ENCODE results near the gene SMLR1.

Gene SMLR1

DNA sequence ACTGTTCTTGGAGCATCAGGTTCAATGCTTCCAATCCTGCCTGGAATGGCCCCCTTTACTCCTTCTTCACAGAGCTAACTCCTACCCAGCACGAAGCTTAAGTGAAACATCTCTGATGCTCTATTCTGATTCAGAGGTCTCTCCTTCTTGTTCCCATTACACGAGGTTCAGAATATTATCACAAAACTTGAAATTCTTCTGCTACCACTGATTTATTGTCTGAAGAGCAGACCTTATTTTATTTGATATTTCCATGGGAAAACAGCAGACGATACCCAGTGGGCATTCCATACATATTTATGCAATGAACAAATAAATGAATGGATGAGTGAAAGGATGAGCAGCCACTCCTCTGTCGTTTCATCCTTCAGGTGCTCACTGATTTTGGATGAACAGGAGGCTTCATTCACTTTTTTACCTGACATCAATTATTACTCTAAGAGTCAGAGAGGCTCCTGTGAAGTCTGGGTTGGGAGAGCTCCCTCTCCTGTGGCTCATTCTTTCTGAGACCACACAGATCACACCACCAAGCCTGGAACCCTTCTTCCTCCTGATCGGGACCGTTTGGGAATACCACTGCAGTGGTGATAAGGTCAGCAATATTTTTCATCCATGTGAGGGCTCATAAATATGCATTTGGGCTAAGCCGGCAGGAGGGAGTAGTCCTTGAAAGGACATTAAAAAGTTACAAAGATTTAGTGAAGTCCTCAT lies 25.8 kb downstream of the SMLR1 start:
- no peak for DNase-seq (ENCODE audit: low spot score)

DNA sequence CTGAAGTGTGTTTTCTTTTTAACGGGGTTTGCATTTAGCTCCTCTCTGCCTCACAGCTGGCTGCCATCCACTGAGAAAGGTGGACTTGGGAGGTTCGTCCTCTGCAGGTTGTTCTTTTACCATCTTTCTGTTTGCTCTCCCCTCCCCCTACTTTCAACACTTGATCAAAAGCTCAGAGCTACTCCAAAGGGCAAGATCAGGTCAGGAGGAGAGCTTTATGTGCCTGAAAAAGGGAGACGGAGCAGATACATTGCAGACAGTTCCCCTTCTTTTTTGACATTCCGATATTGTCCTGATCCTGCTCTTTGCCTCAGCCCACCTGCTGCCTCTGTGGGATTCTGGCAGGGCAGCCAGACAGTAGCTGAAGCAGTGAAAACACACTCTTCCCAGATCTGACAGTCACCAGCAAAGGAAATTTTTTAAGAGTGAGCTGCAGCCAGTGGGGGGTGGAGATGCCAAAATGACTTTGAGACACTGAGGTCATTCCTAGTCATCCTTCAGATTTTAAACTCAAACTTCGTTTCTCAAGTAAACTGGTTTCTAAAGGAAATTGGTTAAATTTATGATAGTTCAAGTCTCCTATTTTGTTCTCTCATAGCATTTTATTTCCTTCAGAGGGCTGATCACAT lies 26.5 kb downstream of the SMLR1 start:
- no peak for DNase-seq (ENCODE audit: low spot score)

DNA sequence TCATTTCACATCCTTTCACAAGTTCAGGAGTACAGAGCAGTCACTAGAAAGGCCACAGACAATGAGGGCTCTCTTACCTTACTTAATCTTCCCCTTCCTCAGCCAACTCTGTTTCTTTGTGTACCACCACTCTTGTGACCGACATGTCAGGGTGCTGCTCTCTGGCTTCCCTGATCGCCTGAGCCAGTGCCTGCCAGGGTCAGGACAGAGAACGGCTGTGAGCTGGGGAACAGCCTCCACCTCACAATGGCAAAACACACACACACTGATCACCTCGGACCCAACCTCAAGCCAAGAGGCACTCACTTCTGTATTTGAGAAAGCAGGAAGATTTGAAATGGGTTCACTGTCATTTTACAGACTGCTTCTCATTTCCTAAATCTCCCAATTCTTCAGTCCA lies 30.8 kb downstream of the SMLR1 start:
- no peak for DNase-seq (ENCODE audit: low spot score)

DNA sequence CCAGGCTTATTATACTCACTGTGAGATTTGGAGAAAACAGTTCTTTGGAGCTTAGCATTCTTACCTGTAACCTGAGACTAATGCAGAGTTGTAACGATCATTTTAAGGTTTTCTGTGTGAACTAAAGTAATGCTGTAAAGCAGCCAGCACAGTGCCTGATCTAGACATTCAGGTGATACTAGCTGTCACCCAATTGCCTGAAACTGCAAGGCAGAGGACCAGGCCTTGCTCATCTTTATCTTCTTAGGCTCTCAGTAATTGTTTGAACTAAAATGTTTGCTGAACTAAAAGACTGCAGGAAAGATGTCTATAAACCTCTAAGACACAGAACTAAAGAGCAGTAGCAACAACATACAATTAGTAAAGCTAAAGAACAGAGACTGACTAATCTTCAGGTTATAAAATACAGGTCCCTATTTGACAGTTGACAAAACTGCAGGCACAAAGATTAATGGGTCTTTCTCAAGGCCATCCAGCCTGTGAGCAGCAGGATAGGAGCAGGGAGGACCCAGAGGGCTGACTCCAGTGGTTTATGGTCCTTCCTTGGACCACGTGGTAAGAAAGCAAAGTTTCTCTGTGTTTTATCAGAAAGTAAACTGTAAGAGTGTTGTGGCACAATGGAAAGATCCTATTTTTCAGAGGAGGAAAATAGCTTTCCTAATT lies 31.4 kb downstream of the SMLR1 start:
- no peak for DNase-seq (ENCODE audit: low spot score)

DNA sequence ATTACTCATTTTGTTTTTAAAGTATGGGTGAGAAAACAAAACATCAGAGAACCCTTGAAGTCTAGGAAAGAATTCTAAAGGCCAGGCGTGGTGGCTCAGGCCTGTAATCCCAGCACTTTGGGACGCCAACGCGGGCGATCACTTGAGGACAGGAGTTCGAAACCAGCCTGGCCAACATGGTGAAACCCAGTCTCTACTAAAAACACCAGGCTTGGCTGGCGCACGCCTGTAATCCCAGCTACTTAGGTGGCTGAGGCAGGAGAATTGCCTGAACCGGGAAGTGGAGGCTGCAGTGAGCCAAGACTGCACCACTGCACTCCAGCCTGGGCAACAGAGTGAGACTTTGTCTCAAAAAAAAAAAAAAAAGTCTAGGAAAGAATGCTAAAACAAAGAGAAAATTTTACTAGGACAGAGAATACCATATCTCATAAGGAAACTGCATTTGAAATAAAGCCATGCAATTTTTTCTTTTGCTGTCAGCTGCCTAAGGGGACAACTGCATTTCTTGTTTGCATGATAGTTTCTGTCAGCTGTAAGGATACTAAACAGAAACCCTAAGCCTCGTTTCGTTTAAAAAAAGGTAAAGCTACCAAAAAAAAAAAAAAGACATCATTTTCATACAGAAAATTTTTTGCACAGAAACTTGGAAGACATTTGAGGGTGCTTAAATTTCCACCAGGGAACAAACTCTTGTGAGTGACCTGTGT lies 32.1 kb downstream of the SMLR1 start:
- DNase-seq (ENCODE audit: low spot score) = no peak

DNA sequence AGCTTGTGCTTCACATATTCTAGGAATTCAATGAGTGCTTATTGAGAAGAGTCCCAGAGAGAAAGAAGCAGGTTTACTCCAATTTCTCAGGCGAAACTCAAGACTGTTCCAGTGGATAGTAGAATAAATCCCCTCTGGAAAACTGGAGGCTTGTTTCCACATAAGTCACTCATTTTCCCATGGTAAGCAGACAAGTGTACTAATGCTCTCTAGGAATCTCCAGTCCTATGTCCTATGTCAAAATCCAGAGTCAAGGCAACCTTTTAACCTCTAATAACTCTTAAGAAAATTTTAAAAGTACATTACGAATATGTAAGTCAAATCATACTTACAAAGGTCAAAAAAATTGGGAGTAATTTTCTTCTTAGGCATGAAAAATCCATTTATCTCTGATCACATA lies 35.2 kb downstream of the SMLR1 start:
- no peak for DNase-seq (ENCODE audit: low spot score)

DNA sequence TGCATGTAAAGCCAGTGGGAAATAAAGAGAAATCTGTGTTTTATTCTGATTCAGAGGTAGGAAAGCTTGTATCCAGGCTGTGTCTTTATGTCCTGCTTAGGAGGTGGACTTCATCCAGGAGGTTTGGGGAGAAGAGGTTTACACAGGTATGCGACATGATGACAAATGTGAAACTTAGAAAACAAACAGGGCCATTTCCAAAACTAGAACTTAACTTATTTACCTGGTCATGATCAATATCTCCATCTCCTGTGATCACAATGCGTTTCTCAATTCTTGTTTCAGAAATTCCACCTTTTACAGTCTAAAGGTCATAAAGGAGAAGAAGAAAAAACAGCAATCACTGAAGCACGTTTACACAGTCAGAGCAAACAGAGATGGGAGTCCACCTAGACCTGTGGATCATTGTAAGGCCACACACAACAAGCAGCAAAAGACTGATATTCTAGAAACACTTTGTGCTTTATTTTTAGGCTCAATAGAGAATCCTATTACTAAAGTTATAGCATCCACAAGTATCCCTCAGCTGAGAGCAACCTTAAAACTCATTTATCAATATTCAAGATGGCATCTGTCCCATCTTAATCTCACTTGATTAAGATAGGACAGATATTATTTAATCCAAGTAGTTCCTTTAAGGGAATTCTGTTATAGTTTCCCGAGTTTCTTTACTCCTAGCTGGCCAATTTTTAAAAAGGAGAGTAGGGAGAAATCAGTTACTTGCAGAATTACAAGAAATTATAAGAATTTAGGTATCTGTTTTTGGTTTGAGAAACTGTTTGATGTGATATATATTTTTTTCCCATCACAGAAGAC lies 36.4 kb downstream of the SMLR1 start:
- no peak for DNase-seq (ENCODE audit: low spot score)

DNA sequence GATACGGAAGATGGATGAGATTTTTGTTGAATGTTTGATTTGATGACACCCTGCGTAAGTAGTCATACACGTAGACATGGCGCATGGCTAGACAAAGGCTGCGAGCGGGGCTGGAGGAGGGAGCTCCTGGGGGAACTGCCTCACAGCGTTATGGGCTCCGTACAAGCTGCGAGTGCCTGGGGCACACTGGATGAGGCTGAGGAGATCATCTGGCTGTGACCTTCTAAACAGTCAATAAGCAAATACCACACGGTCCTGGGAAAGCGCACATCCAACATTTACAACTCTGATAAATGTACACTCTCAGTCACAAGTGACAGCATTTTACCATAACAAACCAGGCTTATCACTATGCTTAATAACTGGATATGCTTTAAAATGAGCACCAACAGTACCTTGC lies 37.1 kb downstream of the SMLR1 start:
- DNase-seq (ENCODE audit: low spot score) = no peak

DNA sequence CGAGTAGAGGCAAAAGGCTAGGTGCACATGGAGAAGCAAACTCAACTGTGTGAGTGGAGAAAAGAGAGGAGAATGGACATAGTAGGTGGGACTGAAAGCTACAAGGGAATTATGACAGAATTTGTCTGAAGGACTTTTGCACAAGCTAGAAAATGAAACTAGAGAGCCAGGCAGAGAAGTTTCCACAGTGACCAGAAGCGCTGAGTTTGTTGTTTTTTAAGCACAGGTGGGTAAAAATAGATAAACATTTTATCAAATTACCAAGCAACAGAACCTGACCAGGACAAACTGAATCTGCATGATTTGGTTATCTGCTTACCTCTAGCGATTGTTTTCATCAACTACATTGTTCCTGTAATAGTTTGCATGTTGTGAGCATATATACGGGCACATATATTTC lies 38.6 kb downstream of the SMLR1 start:
- no peak for DNase-seq (ENCODE audit: low spot score)

DNA sequence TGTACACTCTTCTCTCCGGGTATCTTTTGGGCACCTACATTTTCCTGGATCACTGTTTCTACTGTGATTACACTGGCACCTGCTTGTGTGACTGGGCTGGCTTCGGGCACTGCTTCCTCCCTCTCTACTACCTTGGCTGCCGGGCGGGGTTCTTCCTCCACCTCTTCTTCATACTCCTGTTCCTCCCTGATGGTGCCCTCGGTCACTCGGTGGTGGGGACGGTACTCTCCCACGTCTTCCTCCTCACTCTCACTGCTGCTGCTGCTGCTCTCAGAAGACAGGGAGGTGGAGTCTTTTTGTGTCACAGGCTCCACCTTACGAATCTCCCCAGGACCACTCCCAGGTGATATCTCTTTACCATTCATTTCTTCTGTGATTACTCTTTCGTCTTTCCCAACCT lies 42.5 kb downstream of the SMLR1 start:
- no peak for DNase-seq (ENCODE audit: low spot score)

DNA sequence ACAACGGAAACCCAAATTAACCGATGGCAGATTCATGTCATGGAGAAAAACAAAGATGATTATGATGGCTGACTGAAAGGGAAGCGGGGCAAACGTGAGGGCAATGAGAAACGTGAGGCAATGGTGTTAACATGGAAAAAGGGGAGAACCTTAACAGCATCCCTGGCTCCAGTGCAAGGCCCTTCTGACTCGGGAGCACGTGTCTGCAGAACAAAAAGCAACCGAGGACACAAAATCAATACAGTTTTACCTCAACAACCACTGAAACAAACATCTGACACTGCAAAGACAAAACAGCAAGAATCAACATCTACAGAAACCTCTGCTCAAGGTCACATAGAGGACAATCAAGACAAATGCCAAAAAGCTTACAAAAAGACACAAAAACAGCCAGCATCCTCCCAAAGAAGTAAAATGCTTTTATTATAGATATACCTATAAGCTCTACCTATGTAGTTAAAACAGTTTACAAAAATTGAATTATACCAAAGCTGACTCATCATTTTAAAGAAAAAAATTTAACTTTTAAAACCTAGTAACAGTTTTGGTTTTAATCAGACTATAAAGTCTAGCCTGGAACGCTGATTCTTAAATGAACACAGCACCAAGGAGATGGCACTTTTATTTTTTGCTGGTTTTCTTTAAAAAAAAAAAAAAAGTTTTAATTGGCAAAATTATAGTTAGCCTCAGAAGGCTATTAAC lies 43.1 kb downstream of the SMLR1 start:
- DNase-seq (ENCODE audit: low spot score) = no peak

DNA sequence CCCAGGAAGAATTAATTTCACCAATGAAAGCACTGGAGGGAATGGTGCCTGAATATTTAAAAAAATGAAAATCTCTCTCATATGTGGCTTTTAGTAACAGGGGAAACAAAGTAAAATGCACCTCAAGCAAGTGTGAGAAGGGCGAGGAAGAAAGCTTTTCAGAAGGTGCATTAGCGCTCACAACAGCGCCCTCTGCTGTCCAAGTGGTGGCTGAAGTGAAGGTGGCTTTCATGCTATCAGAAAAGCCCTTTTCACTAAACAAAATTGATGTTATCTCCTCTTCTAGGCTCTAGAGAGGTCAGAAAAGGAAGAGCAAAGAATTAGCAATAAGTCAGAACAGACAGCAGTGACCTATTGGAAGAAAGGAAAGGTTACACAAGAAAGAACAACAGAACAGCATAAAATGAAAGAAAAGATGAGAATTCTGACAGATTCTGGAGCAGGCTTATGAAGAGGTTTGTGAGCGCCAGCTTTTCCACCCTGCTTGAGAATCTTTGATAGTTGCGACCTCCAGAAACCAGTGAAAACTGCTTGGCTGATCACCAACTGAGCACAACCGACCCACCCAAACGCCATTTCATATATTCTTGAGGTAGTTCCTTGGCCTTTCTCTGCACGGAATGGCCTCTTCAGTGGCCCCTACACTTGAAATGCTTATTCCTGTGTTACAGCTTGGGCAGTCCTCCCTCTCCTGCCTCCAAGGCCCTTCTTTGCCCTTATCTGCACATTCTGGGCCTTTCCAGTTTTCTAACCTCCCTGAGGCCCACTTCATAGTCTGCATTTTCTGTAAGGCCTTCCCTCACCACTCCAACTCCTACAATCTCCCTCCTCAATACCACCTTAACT lies 45.3 kb downstream of the SMLR1 start:
- DNase-seq (ENCODE audit: low spot score) = peak; percentile 72

DNA sequence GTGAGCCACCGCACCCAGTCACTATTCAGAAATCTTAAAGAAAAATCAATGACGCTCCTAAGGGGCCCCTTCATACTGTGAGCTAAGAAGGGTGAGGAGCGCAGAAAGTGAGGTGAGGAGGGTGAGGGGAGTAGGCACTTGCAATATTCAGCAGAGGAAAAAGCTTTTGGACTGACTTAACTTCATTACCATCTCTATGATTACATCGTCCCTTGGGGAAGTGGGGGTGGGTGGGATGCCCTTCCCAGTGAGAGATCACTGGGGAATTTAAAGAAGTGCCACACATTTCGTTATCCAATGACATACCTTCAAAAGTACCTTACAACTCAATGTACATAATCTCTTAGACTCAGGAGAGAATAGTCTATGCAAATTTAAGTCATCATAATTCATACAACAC lies 46.5 kb downstream of the SMLR1 start:
- no peak for DNase-seq (ENCODE audit: low spot score)

DNA sequence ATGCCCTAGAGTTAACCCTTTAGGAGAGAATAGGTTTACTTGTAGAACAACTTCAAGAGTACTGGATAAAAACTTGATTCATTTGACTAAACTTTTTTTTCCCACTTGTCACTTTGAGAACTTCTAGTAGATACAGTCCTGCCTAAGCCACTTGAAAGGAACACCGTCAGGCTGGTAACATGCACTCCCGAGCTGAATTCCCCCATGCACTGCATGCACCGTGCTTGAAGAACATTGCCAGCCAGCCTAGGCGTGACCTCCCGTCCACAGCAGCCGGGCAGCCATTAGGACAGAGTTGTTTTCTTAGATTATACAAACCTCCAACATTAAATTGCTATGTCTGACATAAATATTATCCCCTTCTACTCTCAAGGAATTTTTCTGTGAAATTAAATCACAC lies 52.6 kb downstream of the SMLR1 start:
- no peak for DNase-seq (ENCODE audit: low spot score)

DNA sequence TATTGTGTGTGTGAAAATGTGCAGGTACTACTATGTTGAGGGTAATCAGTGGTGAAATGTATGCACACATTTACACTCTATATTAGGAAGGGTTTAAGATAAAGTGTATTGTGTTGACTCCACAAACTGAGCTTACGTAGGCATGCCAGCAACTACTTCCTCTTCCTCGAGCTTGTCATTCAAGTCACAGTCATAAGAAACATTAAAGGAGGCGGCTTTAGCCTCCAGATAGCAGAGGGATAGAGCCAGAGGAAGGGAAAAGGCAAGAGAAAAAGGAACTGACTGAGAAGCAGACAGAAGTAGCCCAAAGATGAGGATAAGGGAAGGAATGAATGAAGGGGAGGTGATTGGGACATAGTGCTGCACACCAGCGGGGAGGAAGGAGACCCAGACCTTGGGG lies 55.2 kb downstream of the SMLR1 start:
- no peak for DNase-seq (ENCODE audit: low spot score)

DNA sequence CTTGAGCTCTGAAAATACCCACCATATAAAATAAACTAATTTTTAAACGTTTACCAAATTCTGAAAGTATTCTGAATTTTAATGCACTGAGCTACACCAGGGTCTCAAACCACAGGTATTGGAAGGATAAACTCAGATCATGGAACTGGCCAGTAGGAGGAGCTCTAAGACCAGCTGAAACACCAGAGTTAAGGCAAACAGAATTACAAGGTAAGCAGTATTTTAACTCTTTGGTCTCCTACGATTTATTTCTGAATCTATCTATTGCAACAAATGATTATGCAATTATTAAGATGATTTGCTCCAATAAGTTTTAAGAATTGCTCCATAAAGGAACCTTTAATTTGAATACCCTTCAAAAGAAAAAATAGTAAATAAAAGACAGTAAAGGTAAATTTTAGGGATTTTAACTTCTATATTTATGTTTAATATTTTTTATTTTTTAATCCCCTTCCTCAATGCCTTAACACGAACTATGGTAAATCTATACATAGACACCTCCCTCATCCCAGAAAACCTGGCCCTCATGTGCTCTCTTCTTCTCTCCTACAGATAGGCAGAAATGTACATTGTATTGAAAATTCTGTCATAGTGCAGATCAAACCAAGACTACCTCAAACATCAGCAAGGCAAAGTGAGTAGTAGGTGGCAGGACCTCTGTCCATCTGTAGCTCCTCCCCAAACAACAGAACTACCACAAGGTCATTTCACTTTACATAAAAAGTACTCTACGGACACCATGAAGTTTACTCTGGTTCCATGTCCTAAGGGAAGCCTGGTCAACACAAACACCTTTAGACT lies 58.4 kb downstream of the SMLR1 start:
- peak; percentile 83 for DNase-seq (ENCODE audit: low spot score)
